C1 segment of cervical spinal cord (tissue), 14 donors: Measurements from ENCODE around the gene AGBL4.

Experiments
- DNase-seq, 14 donors: peaks; one replicate each; lab custom pipeline; 2025; lab: John Stamatoyannopoulos, UW

AGBL4 gene

GRCh38 chr1:49723662-49724061 is 300.1 kb downstream of the AGBL4 start:
- DNase-seq, result no peak

- no peak for DNase-seq
Observed at GRCh38 chr1:49694251-49694827, 329.4 kb downstream of the AGBL4 start.

- DNase-seq, result no peak
Observed at GRCh38 chr1:49686107-49686506, 337.6 kb downstream of the AGBL4 start.

- DNase-seq, result no peak
Observed at GRCh38 chr1:49677706-49678105, 346.0 kb downstream of the AGBL4 start.

GRCh38 chr1:49651136-49651535 is 372.6 kb downstream of the AGBL4 start:
- no peak for DNase-seq

GRCh38 chr1:49630156-49630555 is 393.6 kb downstream of the AGBL4 start:
- no peak for DNase-seq

GRCh38 chr1:49627781-49628180 is 396.0 kb downstream of the AGBL4 start:
- no peak for DNase-seq

- DNase-seq, result no peak
Observed at GRCh38 chr1:49626472-49626871, 397.3 kb downstream of the AGBL4 start.

GRCh38 chr1:49622877-49623276 is 400.9 kb downstream of the AGBL4 start:
- DNase-seq, result no peak

- DNase-seq, result no peak
Observed at GRCh38 chr1:49606082-49606481, 417.7 kb downstream of the AGBL4 start.

GRCh38 chr1:49597436-49597835 is 426.3 kb downstream of the AGBL4 start:
- DNase-seq, result no peak

GRCh38 chr1:49576327-49576901 is 447.3 kb downstream of the AGBL4 start:
- DNase-seq, result no peak

- DNase-seq, result no peak
Observed at GRCh38 chr1:49556676-49557234, 467.0 kb downstream of the AGBL4 start.

- DNase-seq, result no peak
Observed at GRCh38 chr1:49552101-49552500, 471.7 kb downstream of the AGBL4 start.

GRCh38 chr1:49544615-49545014 is 479.1 kb downstream of the AGBL4 start:
- no peak for DNase-seq

- no peak for DNase-seq
Observed at GRCh38 chr1:49541096-49541752, 482.5 kb downstream of the AGBL4 start.

GRCh38 chr1:49527606-49528305 is 496.0 kb downstream of the AGBL4 start:
- DNase-seq, result no peak

- DNase-seq, result no peak
Observed at GRCh38 chr1:49526672-49527071, 497.1 kb downstream of the AGBL4 start.

GRCh38 chr1:49523764-49524163 is 500.0 kb downstream of the AGBL4 start:
- DNase-seq, result no peak

- DNase-seq, result no peak
Observed at GRCh38 chr1:49466961-49467360, 556.8 kb downstream of the AGBL4 start.

- DNase-seq, result no peak
Observed at GRCh38 chr1:49465486-49466185, 558.1 kb downstream of the AGBL4 start.

- DNase-seq, result no peak
Observed at GRCh38 chr1:49448200-49448599, 575.6 kb downstream of the AGBL4 start.
